Measurements from ENCODE around the gene CTCF. TPM values are rescaled to one million over a fixed set of nuclear protein-coding genes. Genes with fewer than 3 reads are reported as not detected.

Gene CTCF
- total and polyA plus RNA-seq, 2 donors (not counting 3 experiments of a cell fraction or from before 2014, with no cell fraction given) = 20.7 to 40.0 TPM

GRCh38 chr16:67666032-67666551 lies 103.8 kb downstream of the CTCF start:
- Histone ChIP-seq H3K9me3 (replicated peaks; ENCODE audit: control insufficient read depth, insufficient read depth, low read length) (no peaks in the 10 kb centered on the region), H3K27ac (ENCODE audit: insufficient read depth, low read depth, low read length) (no peak overlapping the region), H3K4me1 (ENCODE audit: control insufficient read depth, extremely low read depth, insufficient read depth, low read length) (peaks cover 19% of the 10 kb centered on the region), H3K9ac (replicated peaks; ENCODE audit: extremely low read depth, insufficient read depth, low read length) (peak overlapping the region; percentile 32), H2AFZ (ENCODE audit: low read depth, low read length) (peak overlapping the region; percentile 12), H3K27me3 (ENCODE audit: control insufficient read depth in 2 of 2, insufficient read depth in 2 of 2, low read length in 2 of 2) (no peaks in the 10 kb centered on the region), H3K36me3 (ENCODE audit: control insufficient read depth in 2 of 2, extremely low read depth in 1 of 2, insufficient read depth in 2 of 2, low read length in 2 of 2) (peaks cover 0 to 6% of the 10 kb centered on the region in 2 experiments), H3K4me3 (replicated peaks in 1 of 3; ENCODE audit: insufficient read depth in 1 of 3, low read depth in 1 of 3, low read length in 3 of 3) (peak overlapping the region; percentile 27 to 74 (median 36)), H4K20me1 (replicated peaks; ENCODE audit: control insufficient read depth, extremely low read depth, insufficient read depth, low read length) (no peaks in the 10 kb centered on the region), H3K4me2 (ENCODE audit: insufficient read depth, low read length) (peak overlapping the region; percentile 18), H3K79me2 (ENCODE audit: control insufficient read depth, insufficient read depth, low read length) (no peaks in the 10 kb centered on the region), H3K9me1 (replicated peaks; ENCODE audit: control insufficient read depth, extremely low read depth, insufficient read depth, low read length) (no peaks in the 10 kb centered on the region)
- dilution Hi-C loops (cut with MboI; ENCODE audit: extremely low pct_ligation_motif_present, low sequenced_read_pairs) (no loop called here), intact Hi-C loops (cut with micrococcal nuclease) (no loop called here)
- FAIRE-seq = no peak
- no TSS peak for BruUV-seq (replicated peaks)
- peak; percentile 30 for DNase-seq (ENCODE audit: low read depth, low spot score)
- ChIA-PET CTCF (interaction anchor here (0.9 to 12.7 kb wide), 10 partner anchors 10 to 172 kb away, joined by 3 to 163 read pairs (median 3); partner anchors contain the start of genes CARMIL2 and CTCF), POLR2A (no interaction called here)
- TF ChIP-seq JUN (IDR thresholded peaks at IDR 0.05; ENCODE audit: borderline replicate concordance, insufficient read depth, insufficient read length, low read depth) = no peak
- no peak for TF ChIP-seq MAX (IDR thresholded peaks at IDR 0.05; ENCODE audit: insufficient read depth, insufficient read length)
- no peak for TF ChIP-seq MYC (IDR thresholded peaks at IDR 0.05; ENCODE audit: low read depth, low read length)
- no peak for TF ChIP-seq EZH2 (IDR thresholded peaks at IDR 0.05; ENCODE audit: borderline replicate concordance, low read depth, low read length, severe bottlenecking)
- no peak for TF ChIP-seq POLR2A (IDR thresholded peaks at IDR 0.05; ENCODE audit: low read depth, low read length)
- no peak for TF ChIP-seq GATA2 (IDR thresholded peaks at IDR 0.05; ENCODE audit: insufficient read depth, insufficient read length, low read depth, low read length)
- no peak for TF ChIP-seq FOS (IDR thresholded peaks at IDR 0.05; ENCODE audit: borderline replicate concordance, insufficient read depth, low read length)
- peak; percentile 0 for TF ChIP-seq POLR2AphosphoS5 (IDR thresholded peaks at IDR 0.05; ENCODE audit: insufficient read depth, low read depth, low read length)
- peak in 1 of 2 donors; percentile 1 for TF ChIP-seq CTCF (IDR thresholded peaks at IDR 0.05; ENCODE audit: extremely low read depth in 1 of 2, insufficient read depth in 1 of 2, low read depth in 1 of 2, low read length in 2 of 2)

Measured in endothelial cell of umbilical vein (primary cell).